Measurements from ENCODE around the gene UVRAG.
"Not testable (repeated sequence)": the region's sequence is repeated elsewhere in the genome, so short reads cannot be mapped to it uniquely, and the experiment has no call there.

UVRAG gene

GRCh38 chr11:75850787-75851186, 35.8 kb downstream of the UVRAG start:
- DNase-seq = no peak

GRCh38 chr11:75851203-75851602, 36.2 kb downstream of the UVRAG start:
- no peak for DNase-seq

DNA sequence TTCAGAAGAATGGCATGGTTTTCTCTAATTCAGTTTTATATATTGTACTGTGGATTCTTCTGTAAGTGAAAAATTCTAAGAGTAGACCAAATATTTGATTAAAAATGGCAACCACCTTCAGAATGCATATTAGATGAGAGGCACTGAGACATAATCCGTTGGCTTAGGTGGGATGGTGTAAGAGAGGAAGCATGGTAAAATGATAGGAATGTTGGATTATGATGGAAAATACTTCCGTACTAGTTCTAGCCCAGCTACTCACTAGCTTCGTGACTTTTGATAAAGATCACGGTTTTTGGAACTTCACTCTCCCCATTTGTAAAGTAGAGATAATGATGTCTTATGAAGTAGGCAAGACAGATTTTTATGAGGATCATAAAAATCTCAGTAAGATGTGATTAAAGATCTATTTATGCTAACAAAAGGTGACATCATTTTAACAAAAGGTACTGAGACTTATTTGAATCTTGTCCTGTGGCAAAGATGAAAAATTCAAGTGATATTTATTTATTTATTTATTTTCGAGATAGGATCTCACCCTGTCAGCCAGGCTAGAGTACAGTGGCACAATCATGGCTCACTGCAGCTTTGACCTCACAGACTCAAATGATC, 37.5 kb downstream of the UVRAG start:
- DNase-seq = no peak

GRCh38 chr11:75853563-75853962, 38.6 kb downstream of the UVRAG start:
- not testable (repeated sequence) for DNase-seq

DNA sequence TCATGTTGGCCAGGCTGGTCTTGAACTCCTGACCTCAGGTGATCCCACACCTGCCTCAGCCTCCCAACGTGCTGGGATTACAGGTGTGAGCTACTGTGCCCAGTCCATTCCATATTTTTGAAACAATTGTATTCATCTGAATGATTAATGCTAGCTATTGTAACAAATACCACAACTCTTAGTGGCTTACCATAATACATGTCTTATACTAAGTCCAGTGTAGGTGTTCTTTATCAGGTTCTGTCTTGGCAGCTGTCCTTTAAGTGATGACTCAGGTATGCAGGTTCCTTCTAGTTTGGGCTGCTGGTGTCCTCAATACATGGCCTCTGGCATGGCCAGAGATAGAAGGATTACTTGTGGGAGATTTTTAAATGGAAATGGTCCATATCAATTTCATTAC, 39.0 kb downstream of the UVRAG start:
- no peak for DNase-seq

- DNase-seq = no peak
Measured at GRCh38 chr11:75855206-75855605, 40.2 kb downstream of the UVRAG start.

DNA sequence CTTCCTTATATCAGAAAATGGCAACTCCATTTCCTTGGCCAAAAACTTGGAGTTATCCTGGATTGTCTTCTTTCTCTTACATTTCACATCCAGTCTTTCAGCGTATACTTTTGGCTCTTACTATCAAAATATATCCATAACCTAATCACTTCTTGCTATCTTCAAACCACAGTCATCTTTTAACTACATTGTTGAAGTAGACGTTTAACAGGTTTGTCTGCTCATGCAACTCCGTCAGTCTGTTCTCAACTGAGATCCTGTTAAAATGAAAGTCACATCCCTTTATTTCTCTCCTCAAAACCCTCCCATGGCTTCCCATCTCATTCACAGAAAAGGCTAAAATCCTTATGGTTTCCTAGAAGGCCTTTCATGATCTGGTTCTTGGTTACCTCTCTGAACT, 41.9 kb downstream of the UVRAG start:
- no peak for DNase-seq

- DNase-seq = no peak
Measured at GRCh38 chr11:75858042-75858441, 43.0 kb downstream of the UVRAG start.

DNA sequence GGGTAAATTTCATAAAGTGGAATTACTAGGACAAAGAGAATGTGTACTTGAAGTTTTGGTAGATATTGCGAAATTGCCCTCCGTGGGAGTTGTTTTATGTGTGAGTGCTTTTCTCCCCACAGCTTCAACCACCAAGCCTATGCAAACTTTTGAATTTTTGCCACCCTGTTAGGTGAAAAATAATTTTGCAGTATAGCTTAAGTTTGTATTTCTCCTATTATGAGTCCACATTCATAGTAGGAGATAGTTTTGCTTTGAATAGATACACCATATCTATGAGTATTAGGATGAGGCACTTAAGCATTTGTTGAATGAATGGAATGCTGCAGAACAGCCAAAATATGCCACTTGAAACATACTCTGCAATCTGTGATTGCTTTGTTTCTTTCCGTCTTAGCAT, 43.6 kb downstream of the UVRAG start:
- DNase-seq = no peak

GRCh38 chr11:75859614-75860013, 44.6 kb downstream of the UVRAG start:
- no peak for DNase-seq

- DNase-seq = no peak
Measured at GRCh38 chr11:75862437-75862836, 47.4 kb downstream of the UVRAG start.

DNA sequence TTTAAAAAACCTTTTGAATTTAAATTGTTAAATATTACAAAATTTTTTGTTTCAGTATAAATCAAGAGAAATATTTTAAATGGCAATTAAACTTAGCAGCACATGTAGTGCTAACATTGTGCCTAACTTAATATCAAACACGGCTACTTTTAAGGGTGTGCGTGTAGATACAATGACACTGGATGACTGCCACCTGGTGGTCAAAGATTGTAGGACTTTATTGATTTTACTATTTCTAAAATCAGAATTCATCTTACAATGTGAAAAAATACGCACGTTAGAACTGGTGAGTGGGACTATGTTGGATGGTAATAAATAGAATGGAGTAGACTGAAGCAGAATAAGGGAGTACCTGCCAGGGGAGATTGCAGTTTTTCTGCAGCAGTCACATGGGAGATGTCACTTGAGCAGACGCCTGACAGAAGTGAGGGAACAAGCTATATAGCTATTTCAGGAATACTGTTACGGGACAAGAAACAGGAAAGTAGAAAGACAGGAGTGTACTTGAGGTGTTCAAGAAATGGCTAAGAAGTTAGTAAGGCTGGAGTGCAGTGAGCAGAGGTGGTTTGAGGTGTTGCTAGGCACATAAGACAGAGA, 52.9 kb downstream of the UVRAG start:
- DNase-seq = no peak

DNA sequence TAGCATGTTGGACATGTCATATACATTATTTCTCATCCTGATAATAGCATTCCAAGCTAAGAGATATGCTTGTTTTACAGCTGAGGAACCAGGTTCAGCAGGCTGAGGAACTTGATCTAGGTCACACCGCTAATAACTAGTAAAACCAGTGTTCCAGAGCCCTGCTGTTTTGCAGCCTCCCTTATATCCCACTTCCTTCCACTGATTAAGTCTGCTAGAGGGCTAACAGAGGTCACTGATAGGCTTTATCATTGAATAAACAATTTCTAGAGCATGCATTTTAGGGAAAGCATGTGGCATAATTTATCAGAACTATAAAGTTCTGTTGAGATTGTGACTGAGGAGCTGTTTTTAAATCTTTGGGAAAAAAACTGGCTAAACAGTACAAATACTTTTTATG, 54.0 kb downstream of the UVRAG start:
- DNase-seq = no peak

GRCh38 chr11:75869661-75870455, 54.8 kb downstream of the UVRAG start:
- DNase-seq = no peak

GRCh38 chr11:75872887-75873416, 57.9 kb downstream of the UVRAG start:
- no peak for DNase-seq

- DNase-seq = no peak
Measured at GRCh38 chr11:75873417-75874221, 58.6 kb downstream of the UVRAG start.

DNA sequence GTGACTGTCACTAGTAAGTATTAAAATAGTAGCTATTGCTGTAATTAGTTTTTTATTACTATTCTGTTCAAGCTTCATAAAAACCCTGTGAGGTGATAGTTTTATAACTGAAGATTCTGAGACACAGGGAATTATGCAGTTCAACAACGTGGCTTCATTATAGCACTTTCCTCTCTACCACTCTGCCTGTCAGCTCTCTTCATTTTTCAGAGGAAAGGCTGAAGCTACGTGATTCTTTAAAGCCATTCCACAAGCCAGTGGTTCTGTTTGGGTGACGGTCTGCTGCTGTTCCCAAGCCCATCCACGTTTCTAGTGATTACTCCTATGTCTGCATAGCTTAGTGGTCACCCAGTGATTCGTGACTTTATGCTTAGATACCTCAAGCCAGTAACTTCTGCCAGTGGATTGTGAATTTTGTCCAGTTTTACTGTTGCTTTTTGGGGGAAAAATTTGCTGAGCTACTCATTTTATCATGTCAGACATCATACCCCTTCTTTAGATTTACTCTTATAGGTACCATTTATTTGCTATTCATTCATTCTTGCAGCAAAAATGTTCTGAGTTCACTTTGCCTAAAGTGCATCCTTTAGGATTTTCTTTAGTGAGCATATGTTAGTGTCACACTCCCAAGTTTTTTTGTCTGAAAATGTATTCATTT, 59.8 kb downstream of the UVRAG start:
- DNase-seq = no peak

GRCh38 chr11:75877327-75877726, 62.3 kb downstream of the UVRAG start:
- DNase-seq = not testable (repeated sequence)

DNA sequence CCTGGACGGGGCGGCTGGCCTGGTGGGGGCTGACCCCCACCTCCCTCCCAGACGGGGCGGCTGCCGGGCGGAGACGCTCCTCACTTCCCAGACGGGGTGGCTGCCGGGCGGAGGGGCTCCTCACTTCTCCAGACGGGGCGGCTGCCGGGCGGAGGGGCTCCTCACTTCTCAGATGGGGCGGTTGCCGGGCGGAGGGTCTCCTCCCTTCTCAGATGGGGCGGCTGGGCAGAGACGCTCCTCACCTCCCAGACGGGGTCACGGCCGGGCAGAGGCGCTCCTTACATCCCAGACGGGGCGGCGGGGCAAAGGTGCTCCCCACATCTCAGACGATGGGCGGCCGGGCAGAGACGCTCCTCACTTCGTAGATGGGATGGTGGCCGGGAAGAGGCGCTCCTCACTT, 62.9 kb downstream of the UVRAG start:
- DNase-seq = not testable (repeated sequence)

GRCh38 chr11:75878933-75879332, 63.9 kb downstream of the UVRAG start:
- DNase-seq = no peak

DNA sequence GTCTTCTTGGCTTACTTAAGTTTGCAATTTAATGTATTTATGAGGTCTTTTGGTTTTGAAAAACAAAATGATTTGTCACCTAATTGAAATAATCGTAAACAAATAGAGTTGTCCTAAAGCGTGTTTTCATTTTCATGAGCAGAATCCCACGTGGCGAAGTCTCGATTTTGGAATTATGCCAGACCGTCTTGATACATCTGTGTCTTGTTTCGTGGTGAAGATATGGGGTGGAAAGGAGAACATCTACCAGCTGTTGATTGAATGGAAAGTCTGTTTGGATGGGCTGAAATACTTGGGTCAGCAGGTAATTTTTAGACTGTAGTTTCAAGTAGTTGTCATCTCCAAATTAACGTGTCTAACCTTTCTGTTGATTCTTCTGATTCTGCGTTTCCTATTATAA, 64.7 kb downstream of the UVRAG start:
- DNase-seq = no peak

GRCh38 chr11:75880343-75880742, 65.3 kb downstream of the UVRAG start:
- DNase-seq = not testable (repeated sequence)

GRCh38 chr11:75884321-75884720, 69.3 kb downstream of the UVRAG start:
- no peak for DNase-seq

All from left hindlimb (tissue), 1 donor.